WERI-Rb-1 (cell line): ENCODE results near the gene TBL1XR1.

Experiments used
- DNase-seq: peaks from one replicate; pipeline ENCODE4 v3.0.0-alpha.2; 2020
- H3K27ac ChIP-seq: fragments of 250-450 bp; sonication (Bioruptor Pico); 2 replicates; pipeline ENCODE4 v1.5.1; 2020; ENCODE audit warnings: mild to moderate bottlenecking, moderate library complexity
- H3K27me3 ChIP-seq: fragments of 250-450 bp; sonication (Bioruptor Pico); 2 replicates; pipeline ENCODE4 v1.5.1; 2021; ENCODE audit warnings: mild to moderate bottlenecking, low read depth, moderate library complexity; ENCODE audit not compliant: insufficient read depth, severe bottlenecking
- H3K36me3 ChIP-seq: fragments of 250-450 bp; sonication (Bioruptor Pico); 2 replicates; pipeline ENCODE4 v1.5.1; 2020; ENCODE audit warnings: mild to moderate bottlenecking, moderate library complexity
- H3K4me3 ChIP-seq: 2 replicates; pipeline ENCODE4 v1.5.1; 2011; ENCODE audit warnings: low read depth, mild to moderate bottlenecking, control low read depth, low read length
- H3K9me3 ChIP-seq: fragments of 250-450 bp; sonication (Bioruptor Pico); 2 replicates; pipeline ENCODE4 v1.5.1; 2021; ENCODE audit warnings: mild to moderate bottlenecking, moderate library complexity; ENCODE audit not compliant: severe bottlenecking
- TF ChIP-seq, protein P1 (sequence below): IDR thresholded peaks from 2 replicates; pipeline ENCODE4 v1.5.1; 2011; ENCODE audit warnings: low read depth, mild to moderate bottlenecking, control low read depth, inconsistent platforms, low read length

The TBL1XR1 gene

DNA sequence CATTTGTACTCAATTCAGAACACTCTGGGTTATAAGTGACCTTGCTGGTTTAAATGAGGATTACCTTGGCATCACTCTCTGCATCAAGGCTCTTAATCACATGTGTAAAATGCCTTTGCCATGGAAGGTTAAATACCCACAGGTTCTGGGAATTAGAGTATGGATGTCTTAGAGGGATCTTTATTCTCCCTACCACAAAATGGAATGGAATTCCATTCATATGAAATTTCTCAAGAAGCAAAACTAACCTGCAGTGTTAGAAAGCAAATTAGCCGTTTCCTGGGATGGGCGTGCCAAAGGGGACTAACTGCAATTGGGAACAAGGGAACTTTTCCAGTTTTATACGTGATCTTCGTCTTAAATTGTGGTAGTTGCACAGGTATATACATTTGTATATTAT lies 39.8 kb downstream of the TBL1XR1 start:
- Histone ChIP-seq H3K27ac (no peak overlapping the region), H3K36me3 (peaks cover 4% of the 10 kb centered on the region; the same call in 1 of the 2 replicates), H3K4me3 (no peak overlapping the region), H3K9me3 (no peaks in the 10 kb centered on the region), H3K27me3 (no peaks in the 10 kb centered on the region)
- TF ChIP-seq, protein P1, sequence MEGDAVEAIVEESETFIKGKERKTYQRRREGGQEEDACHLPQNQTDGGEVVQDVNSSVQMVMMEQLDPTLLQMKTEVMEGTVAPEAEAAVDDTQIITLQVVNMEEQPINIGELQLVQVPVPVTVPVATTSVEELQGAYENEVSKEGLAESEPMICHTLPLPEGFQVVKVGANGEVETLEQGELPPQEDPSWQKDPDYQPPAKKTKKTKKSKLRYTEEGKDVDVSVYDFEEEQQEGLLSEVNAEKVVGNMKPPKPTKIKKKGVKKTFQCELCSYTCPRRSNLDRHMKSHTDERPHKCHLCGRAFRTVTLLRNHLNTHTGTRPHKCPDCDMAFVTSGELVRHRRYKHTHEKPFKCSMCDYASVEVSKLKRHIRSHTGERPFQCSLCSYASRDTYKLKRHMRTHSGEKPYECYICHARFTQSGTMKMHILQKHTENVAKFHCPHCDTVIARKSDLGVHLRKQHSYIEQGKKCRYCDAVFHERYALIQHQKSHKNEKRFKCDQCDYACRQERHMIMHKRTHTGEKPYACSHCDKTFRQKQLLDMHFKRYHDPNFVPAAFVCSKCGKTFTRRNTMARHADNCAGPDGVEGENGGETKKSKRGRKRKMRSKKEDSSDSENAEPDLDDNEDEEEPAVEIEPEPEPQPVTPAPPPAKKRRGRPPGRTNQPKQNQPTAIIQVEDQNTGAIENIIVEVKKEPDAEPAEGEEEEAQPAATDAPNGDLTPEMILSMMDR: no peak
- DNase-seq: no peak

DNA sequence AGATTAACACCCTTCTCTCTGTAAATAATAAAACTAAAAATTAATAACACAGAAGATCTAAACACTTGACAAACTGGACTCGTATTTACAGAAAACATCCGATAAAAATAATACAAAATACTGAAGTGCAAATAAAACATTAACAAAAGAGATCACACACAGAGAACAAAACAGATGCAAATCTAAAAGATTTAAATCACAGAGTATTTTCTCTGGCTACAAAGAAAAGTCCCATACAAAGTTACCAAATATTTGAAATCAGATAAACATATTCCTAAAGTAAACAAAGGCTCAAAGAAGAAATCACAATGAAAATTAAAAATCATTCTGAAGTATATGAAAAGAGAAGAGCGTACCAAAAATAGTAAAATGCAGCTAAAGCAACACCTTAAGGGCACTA lies 42.5 kb downstream of the TBL1XR1 start:
- Histone ChIP-seq H3K36me3 (no peaks in the 10 kb centered on the region), H3K9me3 (no peaks in the 10 kb centered on the region), H3K4me3 (no peak overlapping the region), H3K27me3 (no peaks in the 10 kb centered on the region), H3K27ac (no peak overlapping the region)
- TF ChIP-seq, protein P1: no peak
- no peak for DNase-seq

DNA sequence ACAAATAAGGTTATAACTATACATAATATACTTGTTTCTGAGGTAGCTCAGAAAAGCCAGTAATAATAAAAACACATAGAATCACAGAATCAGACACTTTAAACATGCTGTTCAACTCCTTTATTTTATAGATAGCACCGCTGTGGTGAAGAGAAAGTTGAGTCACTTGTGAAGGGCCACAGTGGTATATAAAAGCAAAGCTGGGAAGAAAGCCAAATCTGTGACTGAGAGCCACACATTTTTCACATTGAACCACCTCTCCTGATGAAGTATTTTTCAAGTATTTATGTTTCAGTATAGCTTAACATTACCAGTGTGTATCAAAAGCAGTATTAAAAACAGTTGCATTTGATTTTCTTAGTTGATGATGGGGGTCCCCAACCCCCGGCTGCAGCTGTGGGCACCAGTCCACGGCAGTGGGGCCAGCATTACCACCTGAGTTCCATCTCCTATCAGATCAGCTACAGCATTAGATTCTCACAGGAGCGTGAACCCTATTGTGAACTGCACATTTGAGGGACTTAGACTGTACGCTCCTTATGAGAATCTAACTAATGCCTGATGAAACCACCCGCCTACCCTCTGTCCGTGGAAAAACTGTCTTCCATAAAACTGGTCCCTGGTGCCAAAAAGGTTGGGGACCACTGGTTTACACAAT lies 46.2 kb downstream of the TBL1XR1 start:
- Histone ChIP-seq H3K9me3 (no peaks in the 10 kb centered on the region), H3K27ac (no peak overlapping the region), H3K36me3 (no peaks in the 10 kb centered on the region; the same call in 1 of the 2 replicates), H3K27me3 (no peaks in the 10 kb centered on the region), H3K4me3 (no peak overlapping the region)
- TF ChIP-seq, protein P1: no peak
- DNase-seq: no peak

DNA sequence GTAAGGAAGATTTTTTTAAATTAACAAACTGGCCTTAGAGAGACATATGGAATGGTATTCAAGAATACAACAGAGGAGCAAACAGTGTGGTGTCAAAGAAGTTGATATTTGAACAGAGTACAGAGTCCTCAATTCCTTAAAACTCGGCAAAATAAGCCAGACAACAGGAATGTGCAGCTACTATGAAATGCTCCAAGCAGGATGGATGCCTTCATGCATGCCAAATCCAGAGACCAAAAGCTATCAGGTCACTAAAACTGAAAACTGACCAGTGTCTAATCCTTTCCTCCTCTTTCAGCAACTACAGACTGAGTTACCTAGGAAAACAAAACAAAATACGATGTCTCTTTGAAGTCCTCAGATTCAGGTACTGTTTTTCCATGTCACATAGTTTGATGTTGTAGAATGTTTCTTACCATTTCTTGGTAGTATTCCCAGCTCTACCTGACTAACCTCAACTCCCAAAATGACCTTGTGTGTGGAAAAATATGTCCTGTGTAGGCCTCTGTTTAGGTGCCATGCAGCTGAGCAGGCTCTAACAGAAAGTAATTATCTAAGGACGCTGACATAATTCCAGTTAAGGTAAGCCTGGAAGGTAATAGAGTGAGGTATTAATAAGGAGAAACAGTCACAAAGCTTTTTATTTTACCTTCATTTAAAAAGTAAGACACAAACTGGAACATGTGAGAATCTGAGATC lies 46.9 kb downstream of the TBL1XR1 start:
- TF ChIP-seq, protein P1: no peak
- H3K4me3 ChIP-seq: no peak overlapping the region
- peaks cover 4% of the 10 kb centered on the region; the same call in 1 of the 2 replicates for H3K36me3 ChIP-seq
- H3K27me3 ChIP-seq: no peaks in the 10 kb centered on the region
- no peak for DNase-seq
- no peak overlapping the region for H3K27ac ChIP-seq
- H3K9me3 ChIP-seq: no peaks in the 10 kb centered on the region

DNA sequence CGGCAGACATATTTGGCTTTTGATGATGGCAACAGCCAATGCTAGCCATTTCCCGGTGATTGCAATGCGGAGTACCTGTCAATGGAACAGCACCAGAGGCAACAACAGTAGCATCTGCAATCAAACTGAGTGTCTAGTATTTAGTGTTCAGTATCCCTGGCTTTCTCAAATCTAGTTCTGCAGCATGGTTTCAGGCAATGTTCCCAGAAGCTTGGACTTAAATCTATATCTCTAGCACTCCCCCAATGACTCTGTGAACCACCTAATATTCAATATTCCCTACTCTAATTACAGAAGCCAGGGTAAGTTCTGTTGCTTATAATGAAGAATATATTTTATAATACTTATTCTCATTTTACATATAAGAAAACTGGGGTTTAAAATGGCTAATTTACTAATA lies 48.2 kb downstream of the TBL1XR1 start:
- TF ChIP-seq, protein P1: no peak
- no peak overlapping the region for H3K4me3 ChIP-seq
- H3K27me3 ChIP-seq: no peaks in the 10 kb centered on the region
- H3K36me3 ChIP-seq: peaks cover 4% of the 10 kb centered on the region; the same call in 1 of the 2 replicates
- H3K9me3 ChIP-seq: no peaks in the 10 kb centered on the region
- no peak overlapping the region for H3K27ac ChIP-seq
- DNase-seq: no peak

DNA sequence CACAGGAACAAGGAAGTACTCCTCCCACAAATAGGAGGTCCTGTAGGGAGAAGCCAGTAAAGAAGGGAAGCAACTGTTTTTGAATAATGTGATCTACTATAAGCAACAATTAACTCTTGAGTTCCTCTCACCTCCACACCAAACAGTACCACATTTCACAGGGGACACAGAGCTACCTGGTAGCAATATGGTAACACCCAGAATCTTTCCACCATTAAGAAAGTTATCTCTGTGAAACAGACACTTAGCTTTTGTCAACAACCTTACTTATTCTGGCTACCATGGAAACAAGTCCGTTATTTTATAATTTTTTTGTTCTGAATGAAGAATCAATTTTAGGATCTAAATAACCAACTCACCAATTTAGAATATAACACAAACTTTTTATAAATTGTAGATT lies 49.5 kb downstream of the TBL1XR1 start:
- TF ChIP-seq, protein P1: no peak
- Histone ChIP-seq H3K27ac (no peak overlapping the region), H3K36me3 (peaks cover 4% of the 10 kb centered on the region; the same call in 1 of the 2 replicates), H3K27me3 (no peaks in the 10 kb centered on the region), H3K9me3 (no peaks in the 10 kb centered on the region), H3K4me3 (no peak overlapping the region)
- no peak for DNase-seq
